ENCODE data around the gene ANAPC15.
A peak's percentile ranks its signal among the peaks of the same experiment; 100 is the strongest.

Gene ANAPC15

GRCh38 chr11:72085621-72086351 lies 26.7 kb downstream of the ANAPC15 start:
- peak in 21 of 58 donors; percentile 9 to 87 (median 38) for DNase-seq

GRCh38 chr11:72084965-72085364 lies 27.5 kb downstream of the ANAPC15 start:
- DNase-seq, result no peak

DNA sequence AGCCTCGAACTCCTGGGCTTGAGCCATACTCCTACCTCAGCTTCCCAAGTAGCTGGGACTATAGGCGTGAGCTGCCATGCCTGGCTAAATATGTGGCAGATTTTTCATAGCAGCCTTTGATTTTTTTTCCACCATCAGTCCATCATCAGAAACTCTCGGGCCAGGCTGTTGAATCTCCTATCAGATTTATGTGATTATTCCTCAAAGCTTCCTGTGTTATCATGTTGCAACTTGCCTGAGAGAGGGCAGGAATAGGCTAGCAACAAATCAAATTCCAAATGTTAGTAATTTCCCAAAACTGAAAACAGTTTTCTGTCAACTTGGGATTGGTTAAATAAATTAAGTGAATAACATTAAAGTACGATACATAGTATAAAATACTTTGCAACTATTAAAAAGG lies 28.4 kb downstream of the ANAPC15 start:
- no peak for DNase-seq

DNA sequence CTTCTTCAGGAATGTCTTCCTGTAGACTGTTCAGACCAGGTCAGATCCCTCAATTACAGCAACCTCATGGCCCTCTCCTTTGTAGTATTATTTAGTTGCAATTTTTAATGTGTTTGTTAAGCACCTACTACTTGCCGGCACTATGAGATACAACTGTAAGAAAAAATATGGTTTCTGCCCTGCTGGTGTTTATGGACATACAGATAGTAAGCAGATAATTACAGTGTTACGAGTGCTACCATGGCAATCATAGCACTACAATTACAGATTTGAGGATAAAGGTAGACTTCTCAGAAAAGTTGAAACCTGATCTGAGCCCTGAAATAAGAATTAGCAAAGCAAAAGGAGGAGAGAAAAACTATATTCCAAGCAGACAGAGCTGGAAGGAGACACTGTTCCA lies 29.1 kb downstream of the ANAPC15 start:
- DNase-seq, result no peak

- DNase-seq, result no peak
Measured at GRCh38 chr11:72081821-72082453, 30.6 kb downstream of the ANAPC15 start.

- no peak for DNase-seq
Measured at GRCh38 chr11:72081184-72081644, 31.3 kb downstream of the ANAPC15 start.

DNA sequence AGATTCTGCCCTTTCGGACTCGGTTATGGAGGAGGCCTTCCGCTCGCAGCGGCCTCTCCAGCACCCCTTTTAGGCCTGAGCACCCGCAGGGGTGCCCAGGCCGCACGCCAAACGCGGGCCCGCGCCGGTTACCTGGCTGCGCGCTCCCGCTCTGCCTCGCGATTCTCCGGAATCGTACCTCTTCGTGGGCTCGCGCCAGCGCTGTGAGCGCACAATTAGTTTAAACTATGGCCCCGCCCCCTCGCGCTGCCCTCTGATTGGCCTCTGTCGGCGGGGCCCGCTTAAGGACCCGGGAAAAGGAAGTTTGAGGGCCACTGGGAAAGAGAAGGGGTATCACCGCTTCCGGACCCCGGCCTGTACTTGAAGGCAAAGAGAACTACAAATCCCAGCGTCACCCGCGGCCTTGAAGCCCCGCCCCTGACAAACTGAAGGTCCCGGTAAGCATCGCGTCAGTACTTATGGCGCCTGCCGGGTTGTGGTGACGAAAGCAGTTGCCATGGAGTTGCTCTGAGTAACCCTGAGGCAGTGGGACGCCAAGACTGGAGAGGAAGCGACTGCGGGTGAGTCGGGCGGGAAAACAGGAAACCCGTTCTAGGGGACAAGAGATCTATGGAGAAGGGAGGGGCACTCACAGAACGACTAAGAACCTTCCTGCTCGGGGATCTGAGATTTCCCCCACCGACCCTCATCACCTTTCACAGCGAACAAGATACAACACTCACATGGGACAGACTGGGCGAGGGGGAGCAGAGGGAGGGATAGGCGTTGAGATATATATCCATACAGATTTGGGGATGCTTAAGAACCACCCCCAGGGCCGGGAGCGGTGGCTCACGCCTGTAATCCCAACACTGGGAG lies 31.9 kb downstream of the ANAPC15 start, which contains the start of the genes LRRC51 and NUMA1:
LRRC51 (plus strand) TSS at position 525 of the 858 bp plus-strand sequence. CDS start 8,234 bp downstream, outside the sequence.
NUMA1 (minus strand) TSS at position 217 of the 858 bp plus-strand sequence. CDS start 44,599 bp downstream, outside the sequence.
- peak; percentile 75 to 100 (median 99) for DNase-seq

GRCh38 chr11:72079819-72080325 lies 32.6 kb downstream of the ANAPC15 start:
- peak in 1 of 58 donors; percentile 41 for DNase-seq

DNA sequence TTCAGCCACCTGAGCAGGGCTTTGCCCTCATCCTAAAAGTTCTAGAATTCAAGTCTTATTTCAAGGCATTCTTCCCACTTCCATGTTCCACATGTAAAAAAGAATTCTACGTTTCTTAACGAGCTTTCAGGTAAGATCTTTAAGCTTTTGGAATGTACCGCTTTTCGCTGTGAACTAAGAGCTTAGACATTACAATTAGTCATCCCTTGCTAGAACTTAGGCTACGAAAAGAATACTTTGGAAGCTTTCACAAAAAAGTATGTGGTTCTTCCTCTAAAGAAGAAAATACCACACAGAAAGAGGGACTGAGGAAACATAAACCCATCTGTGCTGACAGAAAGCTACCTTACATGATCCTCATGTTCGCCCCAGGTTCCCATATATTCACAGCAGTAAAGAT lies 34.0 kb downstream of the ANAPC15 start:
- no peak for DNase-seq

DNA sequence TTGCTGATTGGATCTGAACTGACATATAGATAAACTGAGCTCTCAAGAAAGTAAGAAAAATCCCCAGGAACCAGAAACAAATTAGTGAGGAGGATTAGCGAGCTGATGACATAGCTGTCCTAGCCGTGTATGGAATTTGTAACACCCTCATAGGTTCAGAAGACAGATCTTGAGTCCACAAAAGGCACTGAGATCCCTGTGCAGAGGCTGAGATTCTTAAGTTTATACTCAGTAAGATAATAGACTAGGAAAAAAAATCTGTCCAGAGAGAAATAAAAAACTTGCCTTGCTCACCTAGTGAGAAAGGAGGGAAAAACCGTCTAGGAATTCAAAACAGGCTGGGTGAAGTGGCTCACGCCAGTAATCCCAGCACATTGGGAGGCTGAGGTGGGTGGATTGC lies 36.7 kb downstream of the ANAPC15 start:
- no peak for DNase-seq

DNA sequence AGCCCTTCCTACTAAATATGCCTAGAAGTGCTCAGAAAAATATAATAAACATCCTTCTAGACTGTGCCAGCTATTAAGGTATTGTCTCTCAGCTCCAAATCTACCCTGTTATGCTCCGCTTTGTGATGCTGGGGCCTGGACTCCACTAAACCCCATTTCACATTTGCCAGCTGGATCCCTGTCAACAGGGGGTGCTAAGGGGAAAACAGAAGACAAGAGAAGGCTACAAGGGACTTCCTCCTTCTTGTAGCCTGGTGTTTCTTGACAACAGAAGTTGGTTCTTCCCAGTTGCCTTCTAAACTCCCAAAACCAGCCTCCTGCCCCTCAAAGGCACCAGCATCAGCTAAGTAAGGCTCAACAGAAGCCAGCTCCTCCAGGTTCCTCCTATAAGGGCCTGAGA lies 37.4 kb downstream of the ANAPC15 start:
- DNase-seq, result peak in 4 of 58 donors; percentile 13 to 37 (median 19)

GRCh38 chr11:72072348-72072747 lies 40.1 kb downstream of the ANAPC15 start:
- no peak for DNase-seq

DNA sequence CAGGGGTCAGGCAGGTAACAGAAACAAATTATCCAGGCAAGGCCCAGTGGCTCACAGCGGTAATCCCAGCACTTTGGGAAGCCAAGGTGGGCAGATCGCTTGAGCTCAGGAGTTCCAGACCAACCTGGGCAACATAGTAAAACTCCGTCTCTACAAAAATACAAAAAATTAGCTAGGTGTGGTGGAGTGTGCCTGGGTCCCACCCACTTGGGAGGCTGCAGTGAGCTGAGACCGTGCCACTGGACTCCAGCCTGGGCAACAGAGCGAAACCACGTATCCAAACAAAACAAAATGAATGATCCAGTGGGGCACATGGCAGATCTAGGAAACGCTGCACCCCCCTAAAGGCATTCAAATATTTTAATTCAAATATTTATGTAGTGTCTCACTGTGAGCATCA lies 42.0 kb downstream of the ANAPC15 start:
- DNase-seq, result no peak

GRCh38 chr11:72069787-72070251 lies 42.7 kb downstream of the ANAPC15 start:
- peak in 27 of 58 donors; percentile 9 to 69 (median 28) for DNase-seq

- DNase-seq, result peak in 1 of 58 donors; percentile 37
Measured at GRCh38 chr11:72069200-72069599, 43.3 kb downstream of the ANAPC15 start.

GRCh38 chr11:72067676-72068075 lies 44.8 kb downstream of the ANAPC15 start:
- no peak for DNase-seq

GRCh38 chr11:72067266-72067665 lies 45.2 kb downstream of the ANAPC15 start:
- no peak for DNase-seq

DNA sequence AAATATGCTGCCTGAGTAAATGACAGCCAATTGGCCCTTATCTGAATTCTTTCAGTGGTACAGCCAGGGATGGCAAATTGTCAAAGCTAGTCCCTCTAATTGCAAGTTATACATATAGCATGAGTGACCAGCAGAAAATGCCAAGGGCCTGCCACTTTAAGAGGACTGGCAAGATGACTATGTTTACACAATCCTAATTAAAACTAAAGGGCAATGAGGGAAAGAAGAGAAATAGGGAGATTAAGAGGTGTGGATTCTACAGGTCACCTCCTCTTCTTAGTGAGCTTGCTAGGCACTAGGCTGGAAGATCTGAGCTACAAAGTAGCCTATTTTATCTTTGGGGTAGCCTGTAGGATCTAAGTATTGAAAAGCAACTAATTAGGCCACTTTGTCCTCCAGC lies 45.6 kb downstream of the ANAPC15 start:
- no peak for DNase-seq

DNA sequence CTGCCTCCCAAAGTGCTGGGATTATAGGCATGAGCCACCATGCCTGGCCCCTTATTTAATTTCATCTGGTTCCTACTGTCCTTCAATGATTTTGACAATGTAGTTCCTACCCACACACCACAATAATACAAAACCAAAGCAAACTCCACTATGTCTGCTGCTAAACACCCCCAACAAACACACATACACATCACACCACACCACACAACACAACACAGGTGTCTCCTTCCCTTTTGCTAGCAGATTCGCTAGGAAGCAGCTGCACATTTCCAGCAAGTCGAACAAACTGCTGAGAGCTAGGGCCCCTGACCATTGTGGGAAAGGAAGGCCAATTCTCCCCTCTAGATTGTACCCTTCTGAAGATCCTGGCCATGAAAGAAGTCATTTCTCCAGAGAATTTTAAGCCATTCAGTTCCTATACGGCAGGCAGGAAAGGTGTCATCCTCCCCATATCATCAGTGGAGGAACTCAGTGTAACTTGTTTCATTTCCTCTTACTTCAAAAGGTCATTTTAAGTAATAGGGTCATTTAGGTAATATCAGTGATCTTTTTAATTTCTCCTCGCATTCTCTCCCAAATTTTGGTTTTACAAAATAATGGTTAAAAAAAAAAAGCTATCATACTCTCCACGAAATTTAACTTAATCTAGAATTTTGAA lies 50.6 kb downstream of the ANAPC15 start:
- DNase-seq, result no peak
